Uterus (tissue), 4 donors: ENCODE data around the gene AKR1C8. TPM values are rescaled to one million over a fixed set of nuclear protein-coding genes. Genes with fewer than 3 reads are reported as not detected.
"Not testable (repeated sequence)": the region's sequence is repeated elsewhere in the genome, so short reads cannot be mapped to it uniquely, and the experiment has no call there.

Source experiments
- DNase-seq, 2 donors: peaks; one replicate each; pipeline ENCODE4 v3.0.0-alpha.2; 2019 to 2020
- H3K27ac ChIP-seq, 2 donors: fragments of 200-600 bp; sonication (generic); 1 replicate in 1 of 2; 2 replicates in 1 of 2; pipeline ENCODE4 v1.5.1; 2016 to 2018
- H3K27me3 ChIP-seq, 2 donors: fragments of 200-600 bp; sonication (generic); one replicate each; pipeline ENCODE4 v1.5.1; 2018 to 2019; ENCODE audit warnings: control low read depth in 1 of 2
- H3K36me3 ChIP-seq, 2 donors: fragments of 200-600 bp; sonication (generic); one replicate each; pipeline ENCODE4 v1.5.1; 2019; ENCODE audit warnings: control low read depth in 1 of 2
- H3K4me1 ChIP-seq, 2 donors: fragments of 200-600 bp; sonication (generic); one replicate each; pipeline ENCODE4 v1.5.1; 2018 to 2019; ENCODE audit warnings: control low read depth in 1 of 2
- H3K4me3 ChIP-seq, 2 donors: fragments of 200-600 bp; sonication (generic); 1 replicate in 1 of 2; 2 replicates in 1 of 2; pipeline ENCODE4 v1.5.1; 2018 to 2019; ENCODE audit warnings: mild to moderate bottlenecking in 1 of 2
- H3K9me3 ChIP-seq, 2 donors: fragments of 200-600 bp; sonication (generic); one replicate each; pipeline ENCODE4 v1.5.1; 2019; ENCODE audit warnings: control low read depth in 1 of 2
- CTCF ChIP-seq, 4 experiments: fragments of 200-600 bp in 2 of 4; fragments of 450-650 bp in 2 of 4; sonication (generic) in 2 of 4; IDR thresholded peaks; one replicate each; pipeline ENCODE4 v1.5.1; 2016 to 2019; ENCODE audit warnings: antibody characterized with exemption in 4 of 4, mild to moderate bottlenecking in 2 of 4, moderate library complexity in 1 of 4
- POLR2A ChIP-seq, 2 donors: fragments of 450-650 bp; IDR thresholded peaks; one replicate each; pipeline ENCODE4 v1.6.1; 2016; ENCODE audit warnings: antibody characterized with exemption in 2 of 2, mild to moderate bottlenecking in 1 of 2, moderate library complexity in 1 of 2
- intact Hi-C: fragments of 100-400 bp; cut with DNase I; formaldehyde crosslinking; loops from one replicate; pipeline ENCODE4 v1.15.1; 2023; ENCODE audit warnings: low total_unique reads
- total RNA-seq, 4 donors: library from RNA; depleted of rRNA in 3 of 4; stranded (reverse); fragments of >200 nt in 3 of 4; gene quantifications; one replicate each; pipeline versions ENCODE4 v1.1.0 to v1.2.4, GENCODE V29; 2014 to 2023
- donor health status: DM: yes; HTN: yes; CAD: no.

The AKR1C8 gene
- total RNA-seq, 4 donors from 2014 or later: not detected

- no peak for DNase-seq
- no peak overlapping the region for H3K4me3 ChIP-seq
- no peaks in the 10 kb centered on the region for H3K27me3 ChIP-seq
- H3K4me1 ChIP-seq: no peaks in the 10 kb centered on the region
- no peaks in the 10 kb centered on the region for H3K36me3 ChIP-seq
- H3K27ac ChIP-seq: no peak overlapping the region
- H3K9me3 ChIP-seq: no peaks in the 10 kb centered on the region
- TF ChIP-seq CTCF (IDR thresholded peaks at IDR 0.05) (no peak), POLR2A (IDR thresholded peaks at IDR 0.05) (no peak)
- intact Hi-C loops: no loop called here
Measured at GRCh38 chr10:5188358-5188757, 3.4 kb upstream of the AKR1C8 start.

- no peak overlapping the region for H3K4me3 ChIP-seq
- no peaks in the 10 kb centered on the region for H3K9me3 ChIP-seq
- intact Hi-C loops: no loop called here
- H3K27me3 ChIP-seq: no peaks in the 10 kb centered on the region
- H3K4me1 ChIP-seq: no peaks in the 10 kb centered on the region
- H3K36me3 ChIP-seq: no peaks in the 10 kb centered on the region
- H3K27ac ChIP-seq: no peak overlapping the region
- no peak for DNase-seq
- TF ChIP-seq POLR2A (IDR thresholded peaks at IDR 0.05) (no peak), CTCF (IDR thresholded peaks at IDR 0.05) (no peak)
Measured at GRCh38 chr10:5187867-5188266, 2.9 kb upstream of the AKR1C8 start.

GRCh38 chr10:5183923-5184322 lies 1.0 kb downstream of the AKR1C8 start:
- no peaks in the 10 kb centered on the region for H3K9me3 ChIP-seq
- H3K27me3 ChIP-seq: no peaks in the 10 kb centered on the region
- TF ChIP-seq POLR2A (IDR thresholded peaks at IDR 0.05): no peak
- no peak for TF ChIP-seq CTCF (IDR thresholded peaks at IDR 0.05)
- H3K36me3 ChIP-seq: no peaks in the 10 kb centered on the region
- no peak overlapping the region for H3K4me3 ChIP-seq
- H3K4me1 ChIP-seq: no peaks in the 10 kb centered on the region
- no peak for DNase-seq
- intact Hi-C loops: no loop called here
- H3K27ac ChIP-seq: no peak overlapping the region

- H3K27ac ChIP-seq, H3K9me3 ChIP-seq, intact Hi-C loops, H3K27me3 ChIP-seq, DNase-seq, H3K4me1 ChIP-seq, H3K36me3 ChIP-seq, H3K4me3 ChIP-seq: not testable (repeated sequence)
Measured at GRCh38 chr10:5180503-5180902, 4.4 kb downstream of the AKR1C8 start.

GRCh38 chr10:5175581-5175980 lies 9.4 kb downstream of the AKR1C8 start:
- H3K4me3 ChIP-seq, H3K27me3 ChIP-seq, H3K9me3 ChIP-seq, H3K36me3 ChIP-seq, intact Hi-C loops, H3K4me1 ChIP-seq, DNase-seq, H3K27ac ChIP-seq: not testable (repeated sequence)

- H3K4me3 ChIP-seq: no peak overlapping the region
- no peaks in the 10 kb centered on the region for H3K4me1 ChIP-seq
- H3K36me3 ChIP-seq: no peaks in the 10 kb centered on the region
- intact Hi-C loops: no loop called here
- H3K9me3 ChIP-seq: peaks cover 0 to 9% of the 10 kb centered on the region in 2 donors
- H3K27ac ChIP-seq: no peak overlapping the region
- H3K27me3 ChIP-seq: no peaks in the 10 kb centered on the region
- no peak for TF ChIP-seq POLR2A (IDR thresholded peaks at IDR 0.05)
- TF ChIP-seq CTCF (IDR thresholded peaks at IDR 0.05): no peak
- DNase-seq: no peak
Measured at GRCh38 chr10:5168897-5169420, 16.0 kb downstream of the AKR1C8 start.
